Activated T-cell treated with anti-CD3 and anti-CD28 coated beads, Interleukin-2, amount 50 U/mL, for 4 hours (primary cell): ENCODE measurements around the gene MRTFA. TPM values are rescaled to one million over a fixed set of nuclear protein-coding genes. Genes with fewer than 3 reads are reported as not detected.

Source experiments
- ATAC-seq, 2 donors: fragments of 200-7000 bp; cut with Tn5 transposase; one replicate each; pipeline ENCODE4 v1.10.0; 2021
- DNase-seq: peaks from one replicate; pipeline ENCODE4 v3.0.0-alpha.2; 2020
- H3K27me3 Mint-ChIP-seq: one replicate; pipeline ENCODE4 v1.8.0; 2021; ENCODE audit warnings: low read depth, mixed read lengths
- H3K36me3 Mint-ChIP-seq: one replicate; pipeline ENCODE4 v1.8.0; 2022; ENCODE audit warnings: mixed read lengths; ENCODE audit not compliant: insufficient read depth
- H3K4me1 Mint-ChIP-seq: one replicate; pipeline ENCODE4 v1.8.0; 2021; ENCODE audit warnings: low read depth, mixed read lengths
- H3K4me3 Mint-ChIP-seq: one replicate; pipeline ENCODE4 v1.8.0; 2021; ENCODE audit warnings: mild to moderate bottlenecking, moderate library complexity, mixed read lengths
- H3K9me3 Mint-ChIP-seq: one replicate; pipeline ENCODE4 v1.8.0; 2021; ENCODE audit warnings: mixed read lengths
- total RNA-seq, 3 donors: library from RNA; stranded (reverse); gene quantifications; one replicate each; pipeline ENCODE4 v1.2.1, GENCODE V29; 2021

MRTFA gene
- total RNA-seq, 3 donors from 2014 or later = 35.3 to 42.2 (median 38.2) TPM

DNA sequence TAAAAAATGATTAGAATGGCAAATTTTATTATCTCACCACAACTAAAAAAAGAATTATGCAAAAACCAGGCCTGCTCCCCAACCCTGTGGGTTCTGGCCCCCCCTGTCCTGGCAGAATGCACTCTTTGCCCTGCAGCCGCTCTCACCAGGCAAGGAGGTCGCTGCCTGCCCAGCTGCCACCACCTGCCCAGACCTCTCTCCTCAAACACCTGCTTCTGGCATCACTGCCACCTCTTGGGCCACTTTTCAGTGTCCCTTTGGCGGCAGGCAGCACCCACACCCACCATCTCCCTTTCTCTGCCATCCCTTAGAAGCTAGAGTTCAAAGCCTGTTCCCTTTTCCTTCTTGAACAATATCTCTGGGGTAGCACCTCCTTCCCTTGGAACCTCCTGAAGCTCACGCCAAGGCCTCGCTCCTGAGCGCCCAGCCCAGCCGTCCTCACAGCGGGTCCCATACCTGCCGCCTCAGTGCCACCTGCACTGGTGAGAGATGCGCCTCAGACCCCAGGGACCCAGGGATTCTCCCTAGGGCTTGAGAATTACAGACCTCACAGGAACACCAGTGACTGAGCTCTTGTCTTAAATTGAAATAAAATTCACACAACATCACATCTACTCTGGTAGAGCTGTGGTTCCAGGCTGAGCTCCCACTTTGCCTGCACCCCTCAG lies 221.5 kb downstream of the MRTFA start:
- Mint-ChIP-seq H3K36me3 (peaks cover 17% of the 10 kb centered on the region), H3K4me1 (peaks cover 28% of the 10 kb centered on the region), H3K9me3 (no peaks in the 10 kb centered on the region), H3K27me3 (no peaks in the 10 kb centered on the region), H3K4me3 (peak overlapping the region; percentile 3)
- ATAC-seq (no peak), DNase-seq (no peak)

- DNase-seq = no peak
- H3K9me3 Mint-ChIP-seq = no peaks in the 10 kb centered on the region
- no peak overlapping the region for H3K4me3 Mint-ChIP-seq
- H3K4me1 Mint-ChIP-seq = peaks cover 28% of the 10 kb centered on the region
- peaks cover 12% of the 10 kb centered on the region for H3K36me3 Mint-ChIP-seq
- H3K27me3 Mint-ChIP-seq = no peaks in the 10 kb centered on the region
- no peak for ATAC-seq
Measured at GRCh38 chr22:40414311-40414710, 222.2 kb downstream of the MRTFA start.

DNA sequence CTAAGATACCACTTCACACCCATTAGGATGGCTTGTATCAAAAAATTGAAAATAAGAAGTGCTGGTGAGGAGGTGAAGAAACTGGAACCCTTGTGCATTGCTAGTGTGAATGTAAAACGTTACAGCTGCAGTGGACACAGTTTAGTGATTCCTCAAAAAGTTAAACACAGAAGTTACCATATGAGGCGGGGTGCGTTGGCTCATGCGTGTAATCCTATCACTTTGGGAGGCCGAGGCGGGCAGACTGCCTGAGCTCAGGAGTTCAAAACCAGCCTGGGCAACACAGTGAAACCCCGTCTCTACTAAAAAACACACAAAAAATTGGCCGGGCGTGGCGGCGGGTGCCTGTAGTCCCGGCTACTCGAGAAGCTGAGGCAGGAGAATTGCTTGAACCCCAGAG lies 222.6 kb downstream of the MRTFA start:
- Mint-ChIP-seq H3K36me3 (peaks cover 12% of the 10 kb centered on the region), H3K27me3 (no peaks in the 10 kb centered on the region), H3K9me3 (no peaks in the 10 kb centered on the region), H3K4me3 (no peak overlapping the region), H3K4me1 (peaks cover 28% of the 10 kb centered on the region)
- no peak for ATAC-seq
- no peak for DNase-seq

DNA sequence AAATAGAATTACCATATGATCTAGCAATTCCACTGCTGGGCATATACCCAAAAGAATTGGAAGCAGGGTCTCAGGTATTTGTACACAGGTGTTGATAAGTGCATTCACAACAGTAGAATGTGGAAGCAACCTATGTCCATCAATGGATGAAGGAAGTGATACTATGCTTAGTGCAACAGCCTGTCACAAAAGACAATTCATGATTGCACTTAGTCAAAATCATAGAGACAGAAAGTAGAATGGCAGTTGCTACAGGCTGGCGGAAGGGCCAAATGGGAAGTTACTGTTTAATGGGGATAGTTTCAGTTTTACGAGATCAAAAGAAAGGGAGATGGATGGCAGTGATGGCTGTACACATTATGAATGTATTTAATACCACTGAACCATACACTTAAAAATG lies 224.1 kb downstream of the MRTFA start:
- DNase-seq (no peak), ATAC-seq (no peak)
- Mint-ChIP-seq H3K36me3 (peaks cover 15% of the 10 kb centered on the region), H3K4me3 (no peak overlapping the region), H3K27me3 (no peaks in the 10 kb centered on the region), H3K9me3 (no peaks in the 10 kb centered on the region), H3K4me1 (peaks cover 28% of the 10 kb centered on the region)

DNA sequence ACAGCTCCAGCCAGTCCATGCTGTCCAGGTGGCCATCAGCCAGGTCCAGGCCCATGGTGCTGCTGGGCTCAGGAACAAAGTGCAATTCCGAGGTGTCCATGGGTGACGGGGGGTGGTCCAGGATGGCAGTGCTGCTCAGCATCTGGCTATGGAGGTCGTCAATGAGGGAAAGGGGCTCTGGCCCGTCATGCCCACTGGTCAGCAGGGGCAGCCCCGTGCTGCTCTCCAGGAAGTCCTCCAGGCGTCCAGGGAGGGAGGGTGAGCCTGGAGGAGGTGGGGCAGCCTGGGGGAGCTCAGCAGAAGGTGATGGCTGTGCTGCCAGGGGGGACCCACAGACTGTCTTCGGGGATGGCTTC lies 225.0 kb downstream of the MRTFA start:
- DNase-seq (no peak), ATAC-seq (no peak)
- H3K27me3 Mint-ChIP-seq = no peaks in the 10 kb centered on the region
- H3K4me1 Mint-ChIP-seq = peaks cover 26% of the 10 kb centered on the region
- H3K4me3 Mint-ChIP-seq = no peak overlapping the region
- peaks cover 14% of the 10 kb centered on the region for H3K36me3 Mint-ChIP-seq
- no peaks in the 10 kb centered on the region for H3K9me3 Mint-ChIP-seq

DNA sequence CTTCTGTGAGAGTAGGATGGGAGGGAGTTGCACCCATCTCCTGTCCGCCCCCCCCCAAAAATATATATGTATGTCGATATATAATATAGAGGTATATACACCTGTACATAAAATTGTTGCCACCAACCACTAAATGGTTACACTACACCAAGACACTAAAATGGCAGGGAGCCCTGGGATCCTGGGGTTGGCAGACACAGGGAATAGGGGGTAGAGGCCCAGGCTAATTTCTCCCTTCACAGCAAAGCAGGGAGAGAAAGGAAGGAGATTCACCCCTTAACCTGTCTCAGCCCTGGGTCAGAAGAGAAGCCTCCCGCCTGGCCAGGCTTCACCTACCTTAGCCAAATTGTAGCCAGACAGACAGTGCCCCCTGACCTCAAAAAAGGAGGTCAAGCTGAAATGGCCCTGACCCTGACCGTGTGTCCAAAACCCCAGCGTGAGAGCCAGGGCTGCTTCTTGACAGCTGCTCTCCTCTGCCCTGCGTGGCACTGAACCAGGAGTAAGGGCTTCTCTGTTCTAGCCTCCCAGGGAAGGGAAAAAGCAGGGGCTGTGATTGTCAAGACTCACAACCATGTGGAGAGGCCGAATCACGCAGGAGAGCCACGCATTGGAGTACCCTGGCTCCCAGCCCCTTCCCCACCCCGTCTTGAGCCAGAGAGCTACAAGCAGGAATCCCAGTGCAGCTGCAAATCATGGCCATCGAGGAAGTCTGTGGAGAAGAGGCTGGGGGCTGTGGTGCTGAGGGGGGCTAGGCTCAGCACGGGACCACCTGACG lies 225.6 kb downstream of the MRTFA start:
- Mint-ChIP-seq H3K27me3 (no peaks in the 10 kb centered on the region), H3K9me3 (no peaks in the 10 kb centered on the region), H3K4me1 (peaks cover 20% of the 10 kb centered on the region), H3K4me3 (no peak overlapping the region), H3K36me3 (peaks cover 12% of the 10 kb centered on the region)
- ATAC-seq (no peak), DNase-seq (no peak)

- ATAC-seq = peak in 1 of 2 donors; percentile 6
- Mint-ChIP-seq H3K9me3 (no peaks in the 10 kb centered on the region), H3K27me3 (no peaks in the 10 kb centered on the region), H3K4me3 (no peak overlapping the region), H3K4me1 (peaks cover 14% of the 10 kb centered on the region), H3K36me3 (peaks cover 12% of the 10 kb centered on the region)
- DNase-seq = no peak
Measured at GRCh38 chr22:40410272-40410671, 226.2 kb downstream of the MRTFA start.

- Mint-ChIP-seq H3K4me1 (peaks cover 8% of the 10 kb centered on the region), H3K4me3 (no peak overlapping the region), H3K9me3 (no peaks in the 10 kb centered on the region), H3K27me3 (no peaks in the 10 kb centered on the region), H3K36me3 (peaks cover 12% of the 10 kb centered on the region)
- DNase-seq = no peak
- ATAC-seq = no peak
Measured at GRCh38 chr22:40409613-40410113, 226.9 kb downstream of the MRTFA start.

DNA sequence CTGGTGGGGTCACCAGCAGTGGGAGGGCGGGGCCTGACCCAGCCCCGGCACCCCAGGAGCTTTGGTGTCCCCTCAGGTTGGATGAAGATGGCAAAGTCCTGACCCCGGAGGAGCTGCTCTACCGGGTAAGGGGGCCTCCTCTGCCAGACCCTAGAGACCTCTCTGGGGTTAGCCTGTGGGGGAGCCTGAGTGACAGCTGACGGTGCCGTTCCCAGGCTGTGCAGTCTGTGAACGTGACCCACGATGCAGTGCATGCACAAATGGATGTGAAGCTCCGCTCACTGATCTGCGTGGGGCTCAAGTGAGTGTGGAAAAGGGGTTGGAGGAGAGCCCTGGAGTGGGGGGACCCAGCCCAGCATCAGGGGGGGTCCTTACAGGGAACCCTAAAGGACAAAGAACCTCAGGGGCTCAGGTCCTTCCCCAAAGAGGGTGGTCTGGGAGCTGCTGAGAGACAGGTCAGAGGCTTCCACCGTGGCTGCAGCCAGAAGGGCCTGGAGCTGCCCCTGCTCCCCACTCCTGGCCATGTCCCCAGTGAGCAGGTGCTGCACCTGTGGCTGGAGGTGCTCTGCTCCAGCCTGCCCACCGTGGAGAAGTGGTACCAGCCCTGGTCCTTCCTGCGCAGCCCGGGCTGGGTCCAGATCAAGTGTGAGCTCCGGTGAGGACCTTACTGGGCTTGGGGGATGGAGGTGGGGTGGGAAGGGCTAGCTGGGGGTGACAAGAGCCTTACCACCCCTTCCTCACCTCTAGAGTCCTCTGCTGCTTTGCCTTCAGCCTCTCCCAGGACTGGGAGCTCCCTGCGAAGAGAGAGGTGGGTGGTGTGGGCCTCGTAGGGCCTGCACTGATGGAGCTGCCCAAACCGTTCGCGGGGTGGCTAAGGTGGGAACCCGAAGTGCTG lies 227.6 kb downstream of the MRTFA start:
- DNase-seq (no peak), ATAC-seq (no peak)
- H3K4me3 Mint-ChIP-seq = no peak overlapping the region
- no peaks in the 10 kb centered on the region for H3K27me3 Mint-ChIP-seq
- peaks cover 5% of the 10 kb centered on the region for H3K4me1 Mint-ChIP-seq
- no peaks in the 10 kb centered on the region for H3K9me3 Mint-ChIP-seq
- peaks cover 15% of the 10 kb centered on the region for H3K36me3 Mint-ChIP-seq

GRCh38 chr22:40407831-40408717 lies 228.4 kb downstream of the MRTFA start:
- Mint-ChIP-seq H3K27me3 (no peaks in the 10 kb centered on the region), H3K9me3 (no peaks in the 10 kb centered on the region), H3K4me1 (peaks cover 14% of the 10 kb centered on the region), H3K4me3 (no peak overlapping the region), H3K36me3 (peaks cover 21% of the 10 kb centered on the region)
- no peak for DNase-seq
- ATAC-seq = no peak

- Mint-ChIP-seq H3K4me1 (peaks cover 17% of the 10 kb centered on the region), H3K4me3 (no peak overlapping the region), H3K9me3 (no peaks in the 10 kb centered on the region), H3K36me3 (peaks cover 23% of the 10 kb centered on the region), H3K27me3 (no peaks in the 10 kb centered on the region)
- DNase-seq = no peak
- no peak for ATAC-seq
Measured at GRCh38 chr22:40407021-40407761, 229.3 kb downstream of the MRTFA start.

DNA sequence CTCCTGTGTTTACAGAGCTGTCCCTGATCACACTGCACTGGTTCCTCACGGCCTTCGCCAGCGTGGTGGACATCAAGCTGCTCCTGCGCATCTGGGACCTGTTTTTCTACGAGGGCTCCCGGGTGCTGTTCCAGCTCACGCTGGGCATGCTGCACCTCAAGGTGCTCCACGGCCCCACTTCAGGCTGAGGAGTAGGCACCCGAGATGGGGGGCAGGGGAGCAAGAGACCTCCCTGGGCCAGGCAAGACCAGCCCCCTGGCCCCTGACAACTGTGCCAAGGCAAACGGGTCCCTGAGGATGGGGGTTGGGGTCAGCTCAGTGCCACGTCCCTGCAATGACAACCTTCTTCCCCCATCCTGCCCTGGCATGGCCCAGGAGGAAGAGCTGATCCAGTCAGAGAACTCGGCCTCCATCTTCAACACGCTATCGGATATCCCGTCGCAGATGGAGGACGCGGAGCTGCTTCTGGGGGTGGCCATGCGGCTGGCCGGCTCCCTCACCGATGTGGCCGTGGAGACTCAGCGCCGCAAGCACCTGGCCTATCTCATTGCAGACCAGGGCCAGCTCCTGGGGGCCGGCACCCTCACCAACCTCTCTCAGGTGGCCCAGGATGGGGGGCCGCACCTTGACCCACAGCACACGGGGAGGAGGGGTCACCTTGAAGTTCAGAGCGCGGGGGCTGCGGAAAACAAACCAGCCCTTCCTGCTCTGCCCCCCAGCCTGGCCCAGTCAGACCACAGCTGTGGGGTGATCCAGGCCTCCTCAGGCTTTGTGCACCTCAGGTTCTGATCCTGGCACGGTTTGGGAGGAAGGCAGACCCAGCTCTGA lies 230.2 kb downstream of the MRTFA start:
- Mint-ChIP-seq H3K36me3 (peaks cover 20% of the 10 kb centered on the region), H3K9me3 (no peaks in the 10 kb centered on the region), H3K4me3 (no peak overlapping the region), H3K27me3 (no peaks in the 10 kb centered on the region), H3K4me1 (peaks cover 26% of the 10 kb centered on the region)
- ATAC-seq (no peak), DNase-seq (no peak)
